Neural cell (in vitro differentiated cells): ENCODE results near the gene TRMT1. TPM values are rescaled to one million over a fixed set of nuclear protein-coding genes. Genes with fewer than 3 reads are reported as not detected.

Source experiments
- H2AFZ ChIP-seq: fragments of 200-600, 300-800 bp; sonication (generic), shearing (Covaris generic); 2 replicates; pipeline ENCODE4 v1.6.0; 2014; ENCODE audit warnings: low read depth, mild to moderate bottlenecking, antibody characterized with exemption, low read length, moderate library complexity
- H3F3A ChIP-seq: fragments of 200-600 bp; shearing (Covaris generic); 2 replicates; pipeline ENCODE4 v1.6.1; 2016; ENCODE audit warnings: mild to moderate bottlenecking, moderate library complexity, mixed read lengths, antibody characterized with exemption, low read length; ENCODE audit not compliant: insufficient read depth, poor library complexity, severe bottlenecking
- H3K27ac ChIP-seq: fragments of 200-600, 300-800 bp; sonication (generic), shearing (Covaris generic); 2 replicates; pipeline ENCODE4 v1.5.1; 2014; ENCODE audit warnings: mild to moderate bottlenecking, low read length, moderate library complexity
- H3K27me3 ChIP-seq: fragments of 300-800, 200-600 bp; sonication (generic), shearing (Covaris generic); 2 replicates; pipeline ENCODE4 v1.6.0; 2014; ENCODE audit warnings: mild to moderate bottlenecking, low read depth, low read length, moderate library complexity; ENCODE audit not compliant: insufficient read depth
- H3K36me3 ChIP-seq: fragments of 300-800, 200-600 bp; sonication (generic), shearing (Covaris generic); 2 replicates; pipeline ENCODE4 v1.5.1; 2014; ENCODE audit warnings: mild to moderate bottlenecking, antibody characterized with exemption, low read length, moderate library complexity; ENCODE audit not compliant: insufficient read depth
- H3K4me2 ChIP-seq: fragments of 300-800, 200-600 bp; sonication (generic), shearing (Covaris generic); 2 replicates; pipeline ENCODE4 v1.6.0; 2014; ENCODE audit warnings: mild to moderate bottlenecking, low read length
- H3K4me3 ChIP-seq: fragments of 300-800, 200-600 bp; sonication (generic), shearing (Covaris generic); 2 replicates; pipeline ENCODE4 v1.5.1; 2014; ENCODE audit warnings: mild to moderate bottlenecking, low read length, moderate library complexity
- H3K79me2 ChIP-seq: fragments of 200-600 bp; shearing (Covaris generic); replicated peaks from 2 replicates; pipeline ENCODE4 v1.6.0; 2014; ENCODE audit warnings: mild to moderate bottlenecking, low read length, moderate library complexity; ENCODE audit not compliant: insufficient read depth
- H3K9ac ChIP-seq: fragments of 300-800, 200-600 bp; sonication (generic), shearing (Covaris generic); 2 replicates; pipeline ENCODE4 v1.6.1; 2016; ENCODE audit warnings: mild to moderate bottlenecking, low read length, mixed read lengths
- H3K9me2 ChIP-seq: fragments of 200-600 bp; shearing (Covaris generic); 2 replicates; pipeline ENCODE4 v1.6.1; 2016; ENCODE audit warnings: mild to moderate bottlenecking, low read length, mixed read lengths; ENCODE audit not compliant: insufficient read depth
- H3K9me3 ChIP-seq: fragments of 200-600, 300-800 bp; sonication (generic), shearing (Covaris generic); 2 replicates; pipeline ENCODE4 v1.6.1; 2016; ENCODE audit warnings: mild to moderate bottlenecking, mixed run types, low read length, moderate library complexity, mixed read lengths
- H4K20me1 ChIP-seq: fragments of 200-600 bp; shearing (Covaris generic); 2 replicates; pipeline ENCODE4 v1.6.1; 2016; ENCODE audit warnings: mild to moderate bottlenecking, mixed run types; ENCODE audit not compliant: insufficient read depth
- CTCF ChIP-seq: fragments of 450-650 bp; IDR thresholded peaks from 2 replicates; pipeline ENCODE4 v1.5.1; 2014; ENCODE audit warnings: antibody characterized with exemption, mild to moderate bottlenecking, moderate library complexity; ENCODE audit not compliant: poor library complexity, severe bottlenecking
- EP300 ChIP-seq: fragments of 450-650 bp; conservative IDR thresholded peaks from 2 replicates; pipeline ENCODE4 v1.6.1; 2014; ENCODE audit warnings: antibody characterized with exemption, mild to moderate bottlenecking, moderate library complexity; ENCODE audit not compliant: poor library complexity, severe bottlenecking
- EZH2 ChIP-seq: fragments of 200-600, 300-800 bp; shearing (Covaris generic), sonication (generic); IDR thresholded peaks from 2 replicates; pipeline ENCODE4 v1.6.1; 2014; ENCODE audit warnings: antibody characterized with exemption, low read length, borderline replicate concordance, mild to moderate bottlenecking; ENCODE audit not compliant: insufficient read depth, poor library complexity, severe bottlenecking
- MXI1 ChIP-seq: fragments of 450-650 bp; conservative IDR thresholded peaks from 2 replicates; pipeline ENCODE4 v1.6.1; 2014; ENCODE audit warnings: antibody characterized with exemption, mild to moderate bottlenecking; ENCODE audit not compliant: poor library complexity, severe bottlenecking
- POLR2AphosphoS5 ChIP-seq: IDR thresholded peaks from 2 replicates; pipeline ENCODE4 v1.6.1; 2012
- RAD21 ChIP-seq: fragments of 450-650 bp; conservative IDR thresholded peaks from 2 replicates; pipeline ENCODE4 v1.6.1; 2014; ENCODE audit warnings: antibody characterized with exemption, mild to moderate bottlenecking, moderate library complexity
- REST ChIP-seq: IDR thresholded peaks from 2 replicates; pipeline ENCODE4 v1.6.1; 2012; ENCODE audit warnings: borderline replicate concordance
- SMC3 ChIP-seq: fragments of 450-650 bp; conservative IDR thresholded peaks from 2 replicates; pipeline ENCODE4 v1.6.1; 2014; ENCODE audit warnings: antibody characterized with exemption, mild to moderate bottlenecking, moderate library complexity; ENCODE audit not compliant: poor library complexity
- TAF1 ChIP-seq: IDR thresholded peaks from 2 replicates; pipeline ENCODE4 v1.6.1; 2012; ENCODE audit warnings: low read depth
- polyA plus RNA-seq: library from polyadenylated mRNA; depleted of rRNA; stranded (reverse); fragments of >200 nt; gene quantifications from 2 replicates; pipeline ENCODE4 v1.2.3, GENCODE V29; 2014

The TRMT1 gene
- polyA plus RNA-seq, 1 donor from 2014 or later = 94.4 TPM

GRCh38 chr19:13122980-13123957, 6.7 kb upstream of the TRMT1 start:
- Histone ChIP-seq H3K4me2 (no peak overlapping the region), H3K79me2 (peaks cover 41% of the 10 kb centered on the region), H3K9ac (no peak overlapping the region), H4K20me1 (no peaks in the 10 kb centered on the region), H2AFZ (no peak overlapping the region), H3F3A (no peaks in the 10 kb centered on the region), H3K27ac (no peak overlapping the region), H3K4me3 (no peak overlapping the region), H3K36me3 (no peaks in the 10 kb centered on the region), H3K9me3 (no peaks in the 10 kb centered on the region), H3K9me2 (no peaks in the 10 kb centered on the region), H3K27me3 (no peaks in the 10 kb centered on the region)
- TF ChIP-seq SMC3 (no peak), CTCF (no peak), EZH2 (no peak), TAF1 (no peak), EP300 (no peak), POLR2AphosphoS5 (no peak), MXI1 (no peak), RAD21 (no peak), REST (no peak)

GRCh38 chr19:13122275-13122878, 5.8 kb upstream of the TRMT1 start:
- Histone ChIP-seq H3K9me2 (no peaks in the 10 kb centered on the region), H3K79me2 (peaks cover 44% of the 10 kb centered on the region), H3F3A (no peaks in the 10 kb centered on the region), H3K4me3 (no peak overlapping the region), H3K9me3 (no peaks in the 10 kb centered on the region), H3K9ac (no peak overlapping the region), H4K20me1 (no peaks in the 10 kb centered on the region), H3K27me3 (no peaks in the 10 kb centered on the region), H3K27ac (no peak overlapping the region), H3K4me2 (no peak overlapping the region), H2AFZ (no peak overlapping the region), H3K36me3 (no peaks in the 10 kb centered on the region)
- TF ChIP-seq REST (no peak), CTCF (no peak)
